GM23338 (cell line): ENCODE data around the gene OMA1. TPM values are rescaled to one million over a fixed set of nuclear protein-coding genes. Genes with fewer than 3 reads are reported as not detected.

Source experiments
- ATAC-seq: fragments of 200-7000 bp; cut with Tn5 transposase; 3 replicates; pipeline ENCODE4 v1.9.1; 2020
- DNase-seq: peaks from one replicate; pipeline ENCODE4 v3.0.0-alpha.2; 2015; ENCODE audit warnings: low spot score
- H2AFZ ChIP-seq: fragments of 200-600 bp; sonication (generic); 2 replicates; pipeline ENCODE4 v1.8.0; 2016; ENCODE audit warnings: antibody characterized with exemption, mild to moderate bottlenecking, moderate library complexity
- H3F3A ChIP-seq: fragments of 200-600 bp; sonication (generic); replicated peaks from 2 replicates; pipeline ENCODE4 v1.8.0; 2017; ENCODE audit warnings: antibody characterized with exemption, mixed run types, low read depth
- H3K27ac ChIP-seq: fragments of 200-600 bp; sonication (generic); 2 replicates; pipeline ENCODE4 v1.6.1; 2016; ENCODE audit warnings: low read depth
- H3K27me3 ChIP-seq: fragments of 200-600 bp; sonication (generic); 2 replicates; pipeline ENCODE4 v1.8.0; 2016; ENCODE audit warnings: mild to moderate bottlenecking, mixed run types, moderate library complexity; ENCODE audit not compliant: insufficient read depth
- H3K36me3 ChIP-seq: fragments of 200-600 bp; sonication (generic); 2 replicates; pipeline ENCODE4 v1.8.0; 2016; ENCODE audit warnings: mild to moderate bottlenecking; ENCODE audit not compliant: insufficient read depth
- H3K4me1 ChIP-seq: fragments of 200-600 bp; sonication (generic); 2 replicates; pipeline ENCODE4 v1.8.0; 2016; ENCODE audit warnings: mild to moderate bottlenecking, moderate library complexity; ENCODE audit not compliant: insufficient read depth
- H3K4me2 ChIP-seq: fragments of 200-600 bp; sonication (generic); 2 replicates; pipeline ENCODE4 v1.7.1; 2017; ENCODE audit warnings: mixed run types
- H3K4me3 ChIP-seq: fragments of 200-600 bp; sonication (generic); 2 replicates; pipeline ENCODE4 v1.6.1; 2016; ENCODE audit warnings: mixed run types
- H3K79me2 ChIP-seq: fragments of 200-600 bp; sonication (generic); replicated peaks from 2 replicates; pipeline ENCODE4 v1.8.0; 2017; ENCODE audit warnings: mild to moderate bottlenecking; ENCODE audit not compliant: insufficient read depth
- H3K9me2 ChIP-seq: fragments of 200-600 bp; sonication (generic); 2 replicates; pipeline ENCODE4 v1.8.0; 2017; ENCODE audit not compliant: insufficient read depth
- H4K20me1 ChIP-seq: fragments of 200-600 bp; sonication (generic); replicated peaks from 2 replicates; pipeline ENCODE4 v1.8.0; 2017; ENCODE audit warnings: mild to moderate bottlenecking; ENCODE audit not compliant: insufficient read depth
- H3K27ac Mint-ChIP-seq: 2 replicates; pipeline ENCODE4 v1.8.0; 2020; ENCODE audit warnings: inconsistent platforms, mild to moderate bottlenecking, moderate library complexity, mixed read lengths
- H3K27me3 Mint-ChIP-seq: 3 replicates; pipeline ENCODE4 v1.8.0; 2022; ENCODE audit warnings: low read depth, mild to moderate bottlenecking, moderate library complexity, mixed read lengths, inconsistent platforms; ENCODE audit not compliant: insufficient read depth, poor library complexity
- H3K36me3 Mint-ChIP-seq: 3 replicates; pipeline ENCODE4 v1.8.0; 2021; ENCODE audit warnings: low read depth, mild to moderate bottlenecking, inconsistent platforms, moderate library complexity, mixed read lengths
- H3K4me1 Mint-ChIP-seq: 3 replicates; pipeline ENCODE4 v1.8.0; 2020; ENCODE audit warnings: mild to moderate bottlenecking, inconsistent platforms, mixed read lengths
- H3K4me3 Mint-ChIP-seq: 3 replicates; pipeline ENCODE4 v1.8.0; 2021; ENCODE audit warnings: moderate library complexity, mild to moderate bottlenecking, inconsistent platforms, mixed read lengths
- H3K9me3 Mint-ChIP-seq: 3 replicates; pipeline ENCODE4 v1.8.0; 2020; ENCODE audit warnings: moderate library complexity, mild to moderate bottlenecking, inconsistent platforms, mixed read lengths
- CREB1 ChIP-seq: fragments of 250-450 bp; sonication (Bioruptor Pico); IDR thresholded peaks from 2 replicates; pipeline ENCODE4 v1.5.0; 2020; ENCODE audit warnings: low read depth, mild to moderate bottlenecking, moderate library complexity
- CTCF ChIP-seq, 2 experiments: fragments of 200-600 bp in 1 of 2; sonication (generic) in 1 of 2; conservative IDR thresholded peaks; 2 replicates each; pipeline versions ENCODE4 v1.5.1 to v1.6.1; 2016 to 2017; ENCODE audit warnings: antibody characterized with exemption in 2 of 2, low read depth in 2 of 2, mild to moderate bottlenecking in 2 of 2, moderate library complexity in 1 of 2
- ETS1 ChIP-seq: IDR thresholded peaks from 2 replicates; pipeline ENCODE4 v1.6.1; 2016; ENCODE audit warnings: antibody characterized with exemption
- EZH2 ChIP-seq: fragments of 200-600 bp; sonication (generic); IDR thresholded peaks from one replicate; pipeline ENCODE4 v1.8.0; 2017; ENCODE audit warnings: antibody characterized with exemption, mild to moderate bottlenecking, low read depth; ENCODE audit not compliant: unreplicated experiment
- EZH2phosphoT487 ChIP-seq: fragments of 200-600 bp; sonication (generic); IDR thresholded peaks from one replicate; pipeline ENCODE4 v1.8.1; 2018; ENCODE audit warnings: antibody characterized with exemption; ENCODE audit not compliant: unreplicated experiment
- JUNB ChIP-seq: IDR thresholded peaks from one replicate; pipeline ENCODE4 v1.6.1; 2016; ENCODE audit warnings: antibody characterized with exemption; ENCODE audit not compliant: unreplicated experiment
- REST ChIP-seq: IDR thresholded peaks from one replicate; pipeline ENCODE4 v1.6.1; 2018; ENCODE audit warnings: antibody characterized with exemption; ENCODE audit not compliant: unreplicated experiment
- ZNF331 ChIP-seq: fragments of 250-450 bp; sonication (Bioruptor Pico); IDR thresholded peaks from 2 replicates; pipeline ENCODE4 v1.5.0; 2020; ENCODE audit warnings: low read depth, mild to moderate bottlenecking, moderate library complexity
- ZNF462 ChIP-seq: fragments of 250-450 bp; sonication (Bioruptor Pico); IDR thresholded peaks from 2 replicates; pipeline ENCODE4 v1.5.0; 2020; ENCODE audit warnings: mild to moderate bottlenecking, moderate library complexity
- polyA plus RNA-seq: library from polyadenylated mRNA; unstranded; fragments of >200 nt; fragmentation: Nextera tagmentation; extraction: Ambion mirVana; gene quantifications from 2 replicates; pipeline ENCODE4 v1.2.1, GENCODE V29; 2016
- total RNA-seq: library from RNA; depleted of rRNA; stranded (reverse); fragments of >200 nt; shearing (Covaris generic); gene quantifications from 2 replicates; pipeline ENCODE4 v1.2.3, GENCODE V29; 2014

OMA1 gene
- total and polyA plus RNA-seq, 2 experiments from 2014 or later, result 21.3 to 33.1 TPM

- peaks cover 13% of the 10 kb centered on the region; the same call in 1 of the 2 replicates for H3K4me1 ChIP-seq
- DNase-seq (no peak), ATAC-seq (no peak)
- H3F3A ChIP-seq, result no peaks in the 10 kb centered on the region
- H3K27ac Mint-ChIP-seq, result no peak overlapping the region
- no peaks in the 10 kb centered on the region for H3K79me2 ChIP-seq
- no peak overlapping the region for H2AFZ ChIP-seq
- H3K4me3 Mint-ChIP-seq, result no peak overlapping the region
- H3K9me3 Mint-ChIP-seq, result no peaks in the 10 kb centered on the region
- H3K4me1 Mint-ChIP-seq, result peaks cover 4% of the 10 kb centered on the region; the same call in 1 of the 3 replicates
- no peaks in the 10 kb centered on the region for H3K36me3 ChIP-seq
- H3K9me2 ChIP-seq, result 0 out of 2 replicates have a peak, but pooled peaks cover 3% of the 10 kb centered on the region
- H3K27me3 Mint-ChIP-seq, result peaks cover 2% of the 10 kb centered on the region
- H3K36me3 Mint-ChIP-seq, result no peaks in the 10 kb centered on the region
- TF ChIP-seq REST (no peak), ZNF331 (no peak), ZNF462 (CRISPR knock-in tag) (no peak), EZH2phosphoT487 (no peak), ETS1 (no peak), JUNB (no peak), EZH2 (no peak), CREB1 (CRISPR knock-in tag) (no peak), CTCF (conservative IDR thresholded peaks at IDR 0.05; ENCODE audit: low read depth in 2 of 2) (no peak)
- no peak overlapping the region for H3K27ac ChIP-seq
- no peaks in the 10 kb centered on the region for H3K27me3 ChIP-seq
- H3K4me2 ChIP-seq, result no peak overlapping the region
- H4K20me1 ChIP-seq, result no peaks in the 10 kb centered on the region
- H3K4me3 ChIP-seq, result no peak overlapping the region
Measured at GRCh38 chr1:58435376-58435775, 111.2 kb downstream of the OMA1 start.
